DND-41 (cell line): ENCODE results near the gene ERF.
A peak's percentile ranks its signal among the peaks of the same experiment; 100 is the strongest.

ENCODE experiments used
- ATAC-seq: fragments of 200-7000 bp; cut with Tn5 transposase; 3 replicates; pipeline ENCODE4 v1.9.1; 2021; ENCODE audit warnings: low read depth; ENCODE audit not compliant: insufficient read depth
- DNase-seq: peaks from one replicate; pipeline ENCODE4 v3.0.0-alpha.2; 2020
- H2AFZ ChIP-seq: 2 replicates; pipeline ENCODE4 v1.6.0; 2012; ENCODE audit warnings: low read depth, low read length
- H3K27ac ChIP-seq: 2 replicates; pipeline ENCODE4 v1.5.1; 2012; ENCODE audit warnings: low read length, inconsistent platforms
- H3K27me3 ChIP-seq: fragments of 200-600 bp; sonication (generic); 2 replicates; pipeline ENCODE4 v1.6.0; 2012; ENCODE audit warnings: low read length, mild to moderate bottlenecking, inconsistent platforms; ENCODE audit not compliant: insufficient read depth, poor library complexity
- H3K36me3 ChIP-seq: 2 replicates; pipeline ENCODE4 v1.5.1; 2012; ENCODE audit warnings: low read length, inconsistent platforms; ENCODE audit not compliant: insufficient read depth
- H3K4me1 ChIP-seq: 2 replicates; pipeline ENCODE4 v1.5.1; 2012; ENCODE audit warnings: mild to moderate bottlenecking, low read length; ENCODE audit not compliant: insufficient read depth
- H3K4me2 ChIP-seq: 2 replicates; pipeline ENCODE4 v1.6.0; 2012; ENCODE audit warnings: mild to moderate bottlenecking, moderate library complexity, low read length, inconsistent platforms; ENCODE audit not compliant: insufficient read depth
- H3K4me3 ChIP-seq, 2 experiments: fragments of 200-600 bp in 1 of 2; shearing (Covaris generic) in 1 of 2; 2 replicates each; pipeline ENCODE4 v1.5.1; 2012 to 2016; ENCODE audit warnings: inconsistent platforms in 2 of 2, low read length in 2 of 2, mild to moderate bottlenecking in 2 of 2, low read depth in 1 of 2, moderate library complexity in 1 of 2
- H3K79me2 ChIP-seq: 2 replicates; pipeline ENCODE4 v1.6.0; 2012; ENCODE audit warnings: low read length, inconsistent platforms; ENCODE audit not compliant: insufficient read depth
- H3K9ac ChIP-seq: 2 replicates; pipeline ENCODE4 v1.6.0; 2012; ENCODE audit warnings: low read depth, mild to moderate bottlenecking, inconsistent platforms, low read length, moderate library complexity
- H3K9me3 ChIP-seq: 2 replicates; pipeline ENCODE4 v1.5.1; 2012; ENCODE audit warnings: low read length, moderate library complexity, mild to moderate bottlenecking, inconsistent platforms; ENCODE audit not compliant: insufficient read depth, severe bottlenecking
- H4K20me1 ChIP-seq: 2 replicates; pipeline ENCODE4 v1.6.0; 2012; ENCODE audit warnings: low read length; ENCODE audit not compliant: insufficient read depth
- CTCF ChIP-seq: IDR thresholded peaks from 2 replicates; pipeline ENCODE4 v1.5.1; 2012; ENCODE audit warnings: borderline replicate concordance, low read length, moderate library complexity, mild to moderate bottlenecking; ENCODE audit not compliant: poor library complexity, severe bottlenecking; ENCODE audit errors: extremely low read depth
- EZH2 ChIP-seq: IDR thresholded peaks from 3 replicates; pipeline ENCODE4 v1.6.1; 2012; ENCODE audit warnings: borderline replicate concordance, low read depth, mild to moderate bottlenecking, moderate library complexity, low read length, inconsistent platforms; ENCODE audit not compliant: severe bottlenecking

ERF gene

GRCh38 chr19:42201489-42202289 is 53.2 kb downstream of the ERF start:
- no peaks in the 10 kb centered on the region for H3K9me3 ChIP-seq
- no peak overlapping the region for H2AFZ ChIP-seq
- DNase-seq (no peak), ATAC-seq (no peak)
- H3K9ac ChIP-seq: no peak overlapping the region
- H3K27ac ChIP-seq: 0 out of 2 replicates have a peak overlapping the region, but pooled peaks have one; percentile 4
- H3K4me3 ChIP-seq: no peak overlapping the region
- no peaks in the 10 kb centered on the region for H3K27me3 ChIP-seq
- peaks cover 8% of the 10 kb centered on the region for H4K20me1 ChIP-seq
- TF ChIP-seq EZH2 (no peak), CTCF (no peak)
- no peak overlapping the region for H3K4me2 ChIP-seq
- H3K4me1 ChIP-seq: peaks cover 48% of the 10 kb centered on the region
- H3K79me2 ChIP-seq: peaks cover 19% of the 10 kb centered on the region
- H3K36me3 ChIP-seq: peaks cover 61% of the 10 kb centered on the region

GRCh38 chr19:42200116-42200715 is 54.7 kb downstream of the ERF start:
- no peaks in the 10 kb centered on the region for H3K27me3 ChIP-seq
- peaks cover 48% of the 10 kb centered on the region for H3K4me1 ChIP-seq
- TF ChIP-seq EZH2: no peak
- TF ChIP-seq CTCF: no peak
- peak overlapping the region; percentile 63 for H3K4me2 ChIP-seq
- H4K20me1 ChIP-seq: peaks cover 5% of the 10 kb centered on the region
- peak overlapping the region; percentile 79 for H3K27ac ChIP-seq
- peak overlapping the region in 1 of 2 experiments; percentile 48; a peak in 2 of 4 replicates for H3K4me3 ChIP-seq
- peaks cover 54% of the 10 kb centered on the region for H3K36me3 ChIP-seq
- H2AFZ ChIP-seq: peak overlapping the region; percentile 43
- peak; percentile 23 for DNase-seq
- H3K9me3 ChIP-seq: no peaks in the 10 kb centered on the region
- no peak for ATAC-seq
- H3K79me2 ChIP-seq: peaks cover 16% of the 10 kb centered on the region
- peak overlapping the region; percentile 59 for H3K9ac ChIP-seq

- H3K9ac ChIP-seq: peak overlapping the region; percentile 59
- H3K4me3 ChIP-seq: peak overlapping the region in 1 of 2 experiments; percentile 48; a peak in 2 of 4 replicates
- H3K27me3 ChIP-seq: no peaks in the 10 kb centered on the region
- peaks cover 5% of the 10 kb centered on the region for H4K20me1 ChIP-seq
- peak; percentile 67 for ATAC-seq
- H3K36me3 ChIP-seq: peaks cover 48% of the 10 kb centered on the region
- no peaks in the 10 kb centered on the region for H3K9me3 ChIP-seq
- H3K79me2 ChIP-seq: peaks cover 16% of the 10 kb centered on the region
- TF ChIP-seq CTCF (peak; percentile 96), EZH2 (no peak)
- H2AFZ ChIP-seq: peak overlapping the region; percentile 43
- H3K4me1 ChIP-seq: peaks cover 48% of the 10 kb centered on the region
- peak; percentile 93 for DNase-seq
- peak overlapping the region; percentile 63 for H3K4me2 ChIP-seq
- peak overlapping the region; percentile 79 for H3K27ac ChIP-seq
Measured at GRCh38 chr19:42199440-42200115, 55.4 kb downstream of the ERF start.
